SK-N-MC (cell line): ENCODE results near the gene NR2F1-AS1.

ENCODE experiments used
- EZH2 ChIP-seq: fragments of 200-600 bp; sonication (generic); IDR thresholded peaks from one replicate; pipeline ENCODE4 v1.6.1; 2017; ENCODE audit warnings: antibody characterized with exemption
- FOXP2 ChIP-seq: optimal IDR thresholded peaks from 2 replicates; pipeline ENCODE3; 2011; ENCODE audit warnings: mild to moderate bottlenecking, moderate library complexity; ENCODE audit not compliant: insufficient read depth; ENCODE audit errors: extremely low read length, control extremely low read depth

DNA sequence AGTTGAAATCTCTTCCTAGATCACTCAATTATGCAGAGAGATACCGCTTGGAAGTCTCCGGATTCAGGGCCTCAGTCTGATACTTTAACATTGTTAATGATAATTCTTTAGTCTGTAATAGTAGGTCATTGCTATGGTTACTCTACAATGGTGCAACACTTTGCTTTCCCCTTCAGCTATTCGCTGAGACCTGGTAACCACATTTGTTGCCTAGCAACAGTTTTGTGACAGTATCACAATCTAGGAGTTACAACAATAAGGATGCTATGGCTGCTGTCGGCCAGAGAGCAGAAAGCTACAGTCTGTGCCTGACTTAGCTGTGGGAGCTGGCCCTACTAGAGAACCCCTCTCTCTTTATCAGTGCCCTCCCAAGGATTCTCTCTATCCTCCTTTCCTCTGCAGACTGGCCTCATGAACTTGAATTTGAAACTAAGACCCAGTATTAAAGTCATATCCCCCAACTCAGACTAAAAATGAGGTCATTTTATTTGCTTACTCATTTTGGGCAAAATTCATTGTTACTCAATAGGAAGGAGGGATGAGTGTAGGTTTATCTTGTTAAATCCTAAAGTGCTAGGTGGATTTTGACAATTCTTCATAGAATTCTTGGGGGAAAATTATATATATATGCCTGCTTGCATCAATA lies 41.3 kb upstream of the NR2F1-AS1 start:
- no peak for TF ChIP-seq FOXP2
- TF ChIP-seq EZH2, result no peak
